Measurements from ENCODE around the gene CD74.

DNA sequence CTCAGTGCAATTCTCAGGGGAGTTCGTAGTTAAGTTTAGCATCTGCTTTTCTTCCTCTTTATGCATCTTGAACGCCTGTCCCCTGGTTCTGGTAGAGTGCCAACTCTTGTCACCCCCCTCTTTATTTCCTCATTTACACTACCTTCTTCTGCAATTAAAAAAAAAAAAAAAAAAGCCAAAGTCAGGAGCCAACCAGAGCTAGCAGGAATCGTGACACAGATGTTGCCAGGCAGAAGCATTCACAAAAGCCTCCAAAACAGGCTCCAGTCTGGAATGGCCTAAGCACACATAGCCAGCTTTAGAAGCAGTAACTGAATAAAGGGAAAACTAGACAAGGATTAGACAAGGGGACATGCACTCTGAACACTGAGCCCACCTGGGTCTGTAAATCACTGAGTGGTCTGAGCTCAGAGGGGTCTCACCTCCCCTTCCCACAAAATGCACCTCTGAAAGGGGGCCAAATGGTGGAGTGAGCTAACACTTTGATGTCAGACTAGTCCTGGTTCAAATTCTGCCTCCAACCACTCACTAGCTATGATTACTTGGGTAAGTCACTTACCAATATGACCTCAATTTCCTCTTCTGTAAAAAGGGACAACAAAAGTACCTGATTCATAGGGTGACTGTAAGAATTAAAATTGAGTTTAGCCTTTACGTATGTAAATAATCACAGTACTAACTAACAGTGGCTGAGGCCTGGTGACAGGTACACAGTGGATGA, 2.0 kb downstream of the CD74 start:
- TF ChIP-seq, protein P1, sequence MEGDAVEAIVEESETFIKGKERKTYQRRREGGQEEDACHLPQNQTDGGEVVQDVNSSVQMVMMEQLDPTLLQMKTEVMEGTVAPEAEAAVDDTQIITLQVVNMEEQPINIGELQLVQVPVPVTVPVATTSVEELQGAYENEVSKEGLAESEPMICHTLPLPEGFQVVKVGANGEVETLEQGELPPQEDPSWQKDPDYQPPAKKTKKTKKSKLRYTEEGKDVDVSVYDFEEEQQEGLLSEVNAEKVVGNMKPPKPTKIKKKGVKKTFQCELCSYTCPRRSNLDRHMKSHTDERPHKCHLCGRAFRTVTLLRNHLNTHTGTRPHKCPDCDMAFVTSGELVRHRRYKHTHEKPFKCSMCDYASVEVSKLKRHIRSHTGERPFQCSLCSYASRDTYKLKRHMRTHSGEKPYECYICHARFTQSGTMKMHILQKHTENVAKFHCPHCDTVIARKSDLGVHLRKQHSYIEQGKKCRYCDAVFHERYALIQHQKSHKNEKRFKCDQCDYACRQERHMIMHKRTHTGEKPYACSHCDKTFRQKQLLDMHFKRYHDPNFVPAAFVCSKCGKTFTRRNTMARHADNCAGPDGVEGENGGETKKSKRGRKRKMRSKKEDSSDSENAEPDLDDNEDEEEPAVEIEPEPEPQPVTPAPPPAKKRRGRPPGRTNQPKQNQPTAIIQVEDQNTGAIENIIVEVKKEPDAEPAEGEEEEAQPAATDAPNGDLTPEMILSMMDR (IDR thresholded peaks at IDR 0.05) = no peak
- TF ChIP-seq POLR2A (IDR thresholded peaks at IDR 0.05) = no peak

Measured in breast epithelium (tissue), 3 donors.